Occipital lobe (tissue), 2 donors: Measurements from ENCODE around the gene C14orf180. TPM values are rescaled to one million over a fixed set of nuclear protein-coding genes. Genes with fewer than 3 reads are reported as not detected.

Source experiments
- DNase-seq: peaks from one replicate; lab custom pipeline; 2025; lab: John Stamatoyannopoulos, UW
- total RNA-seq: library from RNA; depleted of rRNA; stranded (reverse); fragments of >200 nt; gene quantifications from one replicate; pipeline ENCODE4 v1.2.3, GENCODE V29; 2014

The C14orf180 gene
- total RNA-seq, 1 donor from 2014 or later = not detected

GRCh38 chr14:104592785-104593184 lies 13.2 kb downstream of the C14orf180 start:
- no peak for DNase-seq

GRCh38 chr14:104593241-104593701 lies 13.7 kb downstream of the C14orf180 start:
- no peak for DNase-seq

GRCh38 chr14:104593710-104594136 lies 14.2 kb downstream of the C14orf180 start:
- DNase-seq = no peak

GRCh38 chr14:104594310-104595046 lies 14.9 kb downstream of the C14orf180 start:
- DNase-seq = no peak

- DNase-seq = no peak
These were observed 15.6 kb downstream of the C14orf180 start for GRCh38 chr14:104595116-104595675.

- DNase-seq = no peak
These were observed 16.4 kb downstream of the C14orf180 start for GRCh38 chr14:104595911-104596450.

- no peak for DNase-seq
These were observed 16.9 kb downstream of the C14orf180 start for GRCh38 chr14:104596451-104596918.

GRCh38 chr14:104596927-104597351 lies 17.4 kb downstream of the C14orf180 start:
- no peak for DNase-seq

- DNase-seq = no peak
These were observed 18.0 kb downstream of the C14orf180 start for GRCh38 chr14:104597576-104597975.

GRCh38 chr14:104598039-104598909 lies 18.7 kb downstream of the C14orf180 start:
- DNase-seq = no peak

- no peak for DNase-seq
These were observed 19.3 kb downstream of the C14orf180 start for GRCh38 chr14:104598910-104599273.

GRCh38 chr14:104599446-104599845 lies 19.9 kb downstream of the C14orf180 start:
- DNase-seq = no peak

- peak; percentile 67 for DNase-seq
These were observed 20.6 kb downstream of the C14orf180 start for GRCh38 chr14:104600141-104600643.

- DNase-seq = no peak
These were observed 21.2 kb downstream of the C14orf180 start for GRCh38 chr14:104600805-104601204.

- no peak for DNase-seq
These were observed 22.2 kb downstream of the C14orf180 start for GRCh38 chr14:104601786-104602185.

- DNase-seq = no peak
These were observed 22.9 kb downstream of the C14orf180 start for GRCh38 chr14:104602315-104602932.

GRCh38 chr14:104602933-104603325 lies 23.4 kb downstream of the C14orf180 start:
- DNase-seq = no peak

- DNase-seq = no peak
These were observed 24.3 kb downstream of the C14orf180 start for GRCh38 chr14:104603711-104604401.

GRCh38 chr14:104604458-104605449 lies 25.2 kb downstream of the C14orf180 start, which contains the start of gene TMEM179:
Gene TMEM179, minus strand, starts transcription at chr14:104604772. Its CDS starts 31 bp downstream, at chr14:104604741.
- DNase-seq = peak; percentile 58
